Ovary (tissue), 9 donors: ENCODE measurements around the gene GGACT. TPM values are rescaled to one million over a fixed set of nuclear protein-coding genes. Genes with fewer than 3 reads are reported as not detected.

Experiments
- DNase-seq, 5 donors: peaks; one replicate each; pipeline ENCODE4 v3.0.0-alpha.2; 2019 to 2020
- H3K27ac ChIP-seq, 2 donors: fragments of 200-600 bp; one replicate each; pipeline versions ENCODE4 v1.5.1 to v1.8.0; 2019 to 2022
- H3K27me3 ChIP-seq: fragments of 200-600 bp; one replicate; pipeline ENCODE4 v1.8.0; 2022
- H3K36me3 ChIP-seq: fragments of 200-600 bp; sonication (generic); one replicate; pipeline ENCODE4 v1.5.1; 2019
- H3K4me1 ChIP-seq: one replicate; pipeline ENCODE4 v1.8.1; 2013; ENCODE audit warnings: mild to moderate bottlenecking, moderate library complexity; ENCODE audit not compliant: insufficient read depth
- H3K4me3 ChIP-seq: fragments of 200-600 bp; sonication (generic); one replicate; pipeline ENCODE4 v1.5.1; 2017
- H3K9me3 ChIP-seq, 2 donors: fragments of 200-600 bp in 1 of 2; sonication (generic) in 1 of 2; one replicate each; pipeline versions ENCODE4 v1.5.1 to v1.8.1; 2013 to 2019; ENCODE audit warnings: mild to moderate bottlenecking in 1 of 2, moderate library complexity in 1 of 2
- CTCF ChIP-seq, 3 donors: fragments of 450-650 bp in 2 of 3; fragments of 200-600 bp in 1 of 3; IDR thresholded peaks; one replicate each; pipeline versions ENCODE4 v1.5.1 to v1.8.0; 2016 to 2022; ENCODE audit warnings: antibody characterized with exemption in 3 of 3, mild to moderate bottlenecking in 1 of 3
- EP300 ChIP-seq: sonication (generic); formaldehyde crosslinking; IDR thresholded peaks from one replicate; pipeline ENCODE4 v1.6.1; 2017; ENCODE audit warnings: antibody characterized with exemption
- POLR2A ChIP-seq: fragments of 450-650 bp; IDR thresholded peaks from one replicate; pipeline ENCODE4 v1.6.1; 2017; ENCODE audit warnings: antibody characterized with exemption, mild to moderate bottlenecking, moderate library complexity
- WGBS, 3 donors: extraction: QIAGEN DNeasy Blood & Tissue Kit in 1 of 3; methylation state at CpG; one replicate each; pipeline versions ENCODE4 v1.1.5 to v1.1.7; 2013 to 2017; 5-methylcytosine and 5-hydroxymethylcytosine counted together
- intact Hi-C, 4 donors: fragments of 100-400 bp; cut with DNase I; formaldehyde crosslinking; loops; one replicate each; pipeline versions ENCODE4 v1.11.0 to v1.15.1; 2022 to 2023
- polyA plus RNA-seq, 2 donors: library from polyadenylated mRNA; stranded (reverse); fragments of 200-250 nt in 1 of 2; fragments of 350-450 nt in 1 of 2; fragmentation: Illumina TruSeq in 1 of 2; extraction: RNeasy Lipid Tissue Mini Kit (QIAGEN cat#74804) in 1 of 2; gene quantifications; one replicate each; pipeline ENCODE4 v1.2.3, GENCODE V29; 2013 to 2014
- total RNA-seq, 7 donors: library from RNA; depleted of rRNA in 2 of 7; stranded (reverse); fragments of >200 nt in 2 of 7; fragmentation: NEBNext Ultra II Directional in 3 of 7; extraction: Animal tissue kit (Norgen Biotek cat#: 25700) in 3 of 7; gene quantifications; one replicate each; pipeline versions ENCODE4 v1.1.0 to v1.2.4, GENCODE V29; 2016 to 2023
- donor health status: DM: no; HTN: no; CAD: no; lungs with moderate emphysema.
- donor health status: DM: no; HTN: no; CAD: no.
- donor health status: Bipolar disorder and iron deficiency.
- donor health status: DM: yes; HTN: yes; CAD: no.
- donor health status: DM: no; HTN: no; CAD: no.
- donor health status: DM: yes; HTN: yes; CAD: no.

GGACT gene
- total and polyA plus RNA-seq, 9 donors, result 1.8 to 7.4 (median 2.7) TPM

- H3K4me3 ChIP-seq, result no peak overlapping the region
- WGBS, 3 donors, result 90% methylated on average over 27 of the region's 27 CpGs
- H3K4me1 ChIP-seq, result no peaks in the 10 kb centered on the region
- H3K9me3 ChIP-seq, result no peaks in the 10 kb centered on the region
- DNase-seq, result no peak
- no peak overlapping the region for H3K27ac ChIP-seq
- no peaks in the 10 kb centered on the region for H3K36me3 ChIP-seq
- no peak for TF ChIP-seq EP300
- no peak for TF ChIP-seq POLR2A
- no peak for TF ChIP-seq CTCF (IDR thresholded peaks at IDR 0.05)
- intact Hi-C loops, result no loop called here
- no peaks in the 10 kb centered on the region for H3K27me3 ChIP-seq
Observed at GRCh38 chr13:100520936-100521850, 67.4 kb downstream of the GGACT start.

GRCh38 chr13:100519626-100520025 is 69.0 kb downstream of the GGACT start:
- Histone ChIP-seq H3K27ac (no peak overlapping the region), H3K4me3 (no peak overlapping the region), H3K36me3 (no peaks in the 10 kb centered on the region), H3K27me3 (no peaks in the 10 kb centered on the region), H3K4me1 (no peaks in the 10 kb centered on the region), H3K9me3 (no peaks in the 10 kb centered on the region)
- 96% methylated on average over 9 of the region's 9 CpGs for WGBS, 3 donors
- DNase-seq, result no peak
- intact Hi-C loops, result loop anchor here (10.0 kb wide), 4 partner anchors 405 to 865 kb away; no protein-coding TSS in a partner anchor
- TF ChIP-seq EP300, result no peak
- no peak for TF ChIP-seq CTCF (IDR thresholded peaks at IDR 0.05)
- TF ChIP-seq POLR2A, result no peak

GRCh38 chr13:100518394-100519062 is 70.1 kb downstream of the GGACT start:
- intact Hi-C loops, result loop anchor here (10.0 kb wide), 4 partner anchors 404 to 864 kb away; no protein-coding TSS in a partner anchor
- 92 to 94% (median 93%) methylated on average over 8 of the region's 8 CpGs for WGBS, 3 donors

More at GRCh38 chr13:100518394-100519062, 70.1 kb downstream of the GGACT start:
- H3K9me3 ChIP-seq, result no peaks in the 10 kb centered on the region
- H3K36me3 ChIP-seq, result no peaks in the 10 kb centered on the region
- DNase-seq, result no peak
- H3K4me3 ChIP-seq, result no peak overlapping the region
- H3K27ac ChIP-seq, result no peak overlapping the region
- H3K27me3 ChIP-seq, result no peaks in the 10 kb centered on the region
- TF ChIP-seq POLR2A (no peak), EP300 (no peak), CTCF (IDR thresholded peaks at IDR 0.05) (no peak)
- no peaks in the 10 kb centered on the region for H3K4me1 ChIP-seq
